HUES6 (cell line): ENCODE measurements around the gene ETS1.

ENCODE experiments used
- H3K27ac ChIP-seq: 2 replicates; pipeline ENCODE4 v1.7.0; 2013; ENCODE audit warnings: low read depth, mild to moderate bottlenecking, low read length, inconsistent platforms
- H3K27me3 ChIP-seq: 2 replicates; pipeline ENCODE4 v1.6.1; 2013; ENCODE audit warnings: low read length; ENCODE audit not compliant: control insufficient read depth, insufficient read depth
- H3K36me3 ChIP-seq: 2 replicates; pipeline ENCODE4 v1.6.1; 2013; ENCODE audit warnings: low read length; ENCODE audit not compliant: control insufficient read depth, insufficient read depth
- H3K4me1 ChIP-seq: 2 replicates; pipeline ENCODE4 v1.6.1; 2013; ENCODE audit warnings: low read length; ENCODE audit not compliant: control insufficient read depth, insufficient read depth
- H3K4me3 ChIP-seq: 2 replicates; pipeline ENCODE4 v1.5.1; 2013; ENCODE audit warnings: low read depth, low read length
- H3K9ac ChIP-seq: one replicate; pipeline ENCODE4 v1.6.1; 2013; ENCODE audit warnings: mild to moderate bottlenecking, low read length
- H3K9me3 ChIP-seq: 2 replicates; pipeline ENCODE4 v1.6.1; 2013; ENCODE audit warnings: low read depth, low read length; ENCODE audit not compliant: control insufficient read depth, insufficient read depth

The ETS1 gene

GRCh38 chr11:128420951-128421350 lies 166.4 kb downstream of the ETS1 start:
- H3K27ac ChIP-seq, result no peak overlapping the region

GRCh38 chr11:128420265-128420664 lies 167.1 kb downstream of the ETS1 start:
- H3K4me3 ChIP-seq, result no peak overlapping the region
- H3K27me3 ChIP-seq, result no peaks in the 10 kb centered on the region
- no peak overlapping the region for H3K9ac ChIP-seq
- no peaks in the 10 kb centered on the region for H3K36me3 ChIP-seq
- H3K27ac ChIP-seq, result no peak overlapping the region
- no peaks in the 10 kb centered on the region for H3K9me3 ChIP-seq
- H3K4me1 ChIP-seq, result peaks cover 22% of the 10 kb centered on the region; the same call in 1 of the 2 replicates

More at GRCh38 chr11:128420951-128421350, 166.4 kb downstream of the ETS1 start:
- Histone ChIP-seq H3K9ac (no peak overlapping the region), H3K27me3 (no peaks in the 10 kb centered on the region), H3K4me3 (no peak overlapping the region), H3K4me1 (peaks cover 22% of the 10 kb centered on the region; the same call in 1 of the 2 replicates), H3K36me3 (no peaks in the 10 kb centered on the region), H3K9me3 (no peaks in the 10 kb centered on the region)

GRCh38 chr11:128419012-128419767 lies 168.2 kb downstream of the ETS1 start:
- Histone ChIP-seq H3K4me3 (no peak overlapping the region), H3K27me3 (no peaks in the 10 kb centered on the region), H3K9me3 (no peaks in the 10 kb centered on the region), H3K4me1 (peaks cover 13% of the 10 kb centered on the region; the same call in 1 of the 2 replicates), H3K36me3 (no peaks in the 10 kb centered on the region), H3K9ac (no peak overlapping the region), H3K27ac (no peak overlapping the region)

- Histone ChIP-seq H3K4me3 (no peak overlapping the region), H3K27me3 (no peaks in the 10 kb centered on the region), H3K4me1 (peaks cover 10% of the 10 kb centered on the region; the same call in 1 of the 2 replicates), H3K36me3 (no peaks in the 10 kb centered on the region), H3K9ac (no peak overlapping the region), H3K27ac (no peak overlapping the region), H3K9me3 (no peaks in the 10 kb centered on the region)
Measured at GRCh38 chr11:128417607-128418324, 169.6 kb downstream of the ETS1 start.

- no peaks in the 10 kb centered on the region for H3K27me3 ChIP-seq
- H3K27ac ChIP-seq, result no peak overlapping the region
- H3K9me3 ChIP-seq, result no peaks in the 10 kb centered on the region
- H3K36me3 ChIP-seq, result no peaks in the 10 kb centered on the region
- no peak overlapping the region for H3K4me3 ChIP-seq
- H3K9ac ChIP-seq, result no peak overlapping the region
- H3K4me1 ChIP-seq, result peaks cover 9% of the 10 kb centered on the region; the same call in 1 of the 2 replicates
Measured at GRCh38 chr11:128416976-128417375, 170.4 kb downstream of the ETS1 start.

GRCh38 chr11:128415539-128415938 lies 171.8 kb downstream of the ETS1 start:
- Histone ChIP-seq H3K9me3 (no peaks in the 10 kb centered on the region), H3K36me3 (no peaks in the 10 kb centered on the region), H3K4me3 (no peak overlapping the region), H3K4me1 (peaks cover 9% of the 10 kb centered on the region; the same call in 1 of the 2 replicates), H3K27ac (no peak overlapping the region), H3K27me3 (no peaks in the 10 kb centered on the region), H3K9ac (no peak overlapping the region)

DNA sequence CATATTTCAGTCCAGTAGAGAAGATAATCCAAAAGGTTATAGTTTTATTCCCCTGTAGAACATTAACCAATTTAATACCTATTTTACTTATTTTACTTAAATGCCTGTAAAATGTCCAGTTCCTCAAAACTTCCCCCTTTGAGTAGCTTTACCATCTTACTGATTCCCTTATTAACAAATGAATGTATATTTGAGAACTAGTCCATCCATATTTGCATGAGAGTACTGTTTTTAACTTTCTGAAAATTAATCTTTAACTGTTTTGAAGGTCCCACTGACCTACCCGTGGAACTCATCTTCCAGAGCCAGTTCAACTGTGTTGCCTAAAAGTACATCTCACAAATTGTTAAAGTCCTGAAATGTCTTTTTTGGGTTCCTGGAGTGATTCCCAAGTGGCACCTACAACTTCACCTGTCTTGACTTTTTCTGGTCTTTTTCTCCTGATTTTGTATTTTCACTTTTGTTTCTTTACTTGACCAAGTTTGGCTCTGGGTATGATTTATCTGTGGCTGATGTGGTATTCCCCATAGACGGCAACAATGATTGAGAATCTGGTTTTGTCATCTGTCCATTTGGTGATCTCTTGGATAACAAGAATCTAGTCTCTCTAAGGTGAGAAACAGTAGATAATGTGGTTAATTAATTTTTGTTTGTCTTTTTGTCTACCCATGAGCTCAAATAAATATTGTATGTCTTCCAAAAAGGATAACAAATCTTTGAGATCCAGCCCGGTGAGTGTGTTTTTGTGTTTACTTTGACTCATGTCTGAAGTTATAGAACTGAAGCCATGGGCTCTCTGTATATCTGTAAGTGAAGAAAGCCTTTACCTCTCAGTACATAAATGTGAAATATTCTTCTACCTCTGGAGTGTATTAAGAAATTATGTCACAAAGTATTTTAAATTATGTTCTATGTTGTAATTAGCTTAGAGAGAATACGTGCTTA lies 174.2 kb downstream of the ETS1 start:
- H3K9me3 ChIP-seq, result no peaks in the 10 kb centered on the region
- H3K4me1 ChIP-seq, result no peaks in the 10 kb centered on the region
- no peaks in the 10 kb centered on the region for H3K36me3 ChIP-seq
- no peak overlapping the region for H3K27ac ChIP-seq
- no peak overlapping the region for H3K9ac ChIP-seq
- no peaks in the 10 kb centered on the region for H3K27me3 ChIP-seq
- no peak overlapping the region for H3K4me3 ChIP-seq

- Histone ChIP-seq H3K4me3 (no peak overlapping the region), H3K9me3 (no peaks in the 10 kb centered on the region), H3K36me3 (no peaks in the 10 kb centered on the region), H3K4me1 (no peaks in the 10 kb centered on the region), H3K9ac (no peak overlapping the region), H3K27ac (no peak overlapping the region), H3K27me3 (no peaks in the 10 kb centered on the region)
Measured at GRCh38 chr11:128411812-128412211, 175.5 kb downstream of the ETS1 start.

DNA sequence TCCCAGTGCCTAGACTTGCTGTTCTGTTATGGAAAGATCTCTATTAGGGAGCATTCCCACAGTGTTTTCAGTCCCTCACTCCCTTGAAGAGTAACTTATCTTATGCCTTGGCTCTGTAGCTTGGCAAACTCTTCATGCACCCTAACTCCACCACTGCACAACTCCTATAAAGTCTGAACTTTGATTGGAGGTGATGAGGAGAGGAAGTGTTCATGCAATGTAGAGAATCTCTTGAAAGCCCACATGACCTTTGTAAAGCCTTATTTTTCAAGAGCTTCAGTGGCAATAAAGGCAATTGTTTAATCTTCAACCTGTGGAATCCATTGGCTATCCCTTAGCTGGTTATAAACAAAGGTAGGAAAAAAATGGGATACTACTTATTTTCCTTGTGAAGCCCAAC lies 176.2 kb downstream of the ETS1 start:
- no peaks in the 10 kb centered on the region for H3K4me1 ChIP-seq

DNA sequence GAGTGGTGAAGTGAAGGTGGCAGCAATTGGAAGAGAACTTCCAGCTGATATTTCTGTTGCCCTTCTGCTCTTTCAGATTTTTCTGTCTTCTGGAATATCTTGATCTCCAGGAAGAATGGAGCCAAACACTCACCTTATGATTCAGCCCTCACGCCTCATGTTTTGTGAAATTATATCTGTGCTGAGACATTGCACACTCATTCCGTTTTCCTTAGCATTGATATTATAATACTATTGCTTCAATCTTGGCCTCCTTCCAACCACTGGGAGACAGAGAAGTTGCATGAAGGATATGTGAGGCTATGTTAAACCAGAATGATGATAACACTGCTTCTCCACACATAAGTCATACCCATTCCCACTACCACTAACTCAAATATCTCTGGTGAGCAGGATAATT lies 177.9 kb downstream of the ETS1 start:
- no peaks in the 10 kb centered on the region for H3K27me3 ChIP-seq
- H3K36me3 ChIP-seq, result no peaks in the 10 kb centered on the region
- no peaks in the 10 kb centered on the region for H3K4me1 ChIP-seq
- no peaks in the 10 kb centered on the region for H3K9me3 ChIP-seq
- H3K4me3 ChIP-seq, result no peak overlapping the region
- H3K27ac ChIP-seq, result no peak overlapping the region
- H3K9ac ChIP-seq, result no peak overlapping the region

More for the DNA sequence above, 176.2 kb downstream of the ETS1 start:
- Histone ChIP-seq H3K4me3 (no peak overlapping the region), H3K9ac (no peak overlapping the region), H3K9me3 (no peaks in the 10 kb centered on the region), H3K27ac (no peak overlapping the region), H3K36me3 (no peaks in the 10 kb centered on the region), H3K27me3 (no peaks in the 10 kb centered on the region)
